Stimulated activated CD4-positive, alpha-beta T cell treated with anti-CD3 and anti-CD28 coated beads, Interleukin-15, amount 100 ng/mL, for 24 hours (primary cell): Measurements from ENCODE around the gene CA10.

Experiments used
- DNase-seq: peaks from one replicate; pipeline ENCODE4 v3.0.0-alpha.2; 2020

CA10 gene

GRCh38 chr17:51668963-51669246 lies 489.6 kb downstream of the CA10 start:
- no peak for DNase-seq

- no peak for DNase-seq
Observed at GRCh38 chr17:51668155-51668962, 490.2 kb downstream of the CA10 start.

DNA sequence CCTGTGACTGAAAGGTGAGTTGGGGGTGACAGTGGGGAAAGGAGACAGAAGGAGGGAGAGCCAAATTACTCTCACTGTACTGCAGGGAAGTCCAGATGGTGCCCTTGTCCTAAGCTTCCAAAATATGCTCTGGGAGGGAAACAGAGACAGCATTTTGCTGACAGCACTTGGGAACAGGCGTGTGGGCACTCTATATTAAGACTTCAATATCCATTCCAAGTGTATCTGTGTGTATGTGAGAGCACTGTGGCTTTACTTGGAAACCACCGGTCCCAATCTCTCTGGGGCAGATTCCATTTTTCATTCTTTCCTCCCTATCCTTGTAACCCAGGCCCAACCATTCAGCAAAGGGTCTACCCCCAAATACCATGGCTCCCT lies 490.8 kb downstream of the CA10 start:
- DNase-seq = no peak

GRCh38 chr17:51666971-51667705 lies 491.4 kb downstream of the CA10 start:
- no peak for DNase-seq

DNA sequence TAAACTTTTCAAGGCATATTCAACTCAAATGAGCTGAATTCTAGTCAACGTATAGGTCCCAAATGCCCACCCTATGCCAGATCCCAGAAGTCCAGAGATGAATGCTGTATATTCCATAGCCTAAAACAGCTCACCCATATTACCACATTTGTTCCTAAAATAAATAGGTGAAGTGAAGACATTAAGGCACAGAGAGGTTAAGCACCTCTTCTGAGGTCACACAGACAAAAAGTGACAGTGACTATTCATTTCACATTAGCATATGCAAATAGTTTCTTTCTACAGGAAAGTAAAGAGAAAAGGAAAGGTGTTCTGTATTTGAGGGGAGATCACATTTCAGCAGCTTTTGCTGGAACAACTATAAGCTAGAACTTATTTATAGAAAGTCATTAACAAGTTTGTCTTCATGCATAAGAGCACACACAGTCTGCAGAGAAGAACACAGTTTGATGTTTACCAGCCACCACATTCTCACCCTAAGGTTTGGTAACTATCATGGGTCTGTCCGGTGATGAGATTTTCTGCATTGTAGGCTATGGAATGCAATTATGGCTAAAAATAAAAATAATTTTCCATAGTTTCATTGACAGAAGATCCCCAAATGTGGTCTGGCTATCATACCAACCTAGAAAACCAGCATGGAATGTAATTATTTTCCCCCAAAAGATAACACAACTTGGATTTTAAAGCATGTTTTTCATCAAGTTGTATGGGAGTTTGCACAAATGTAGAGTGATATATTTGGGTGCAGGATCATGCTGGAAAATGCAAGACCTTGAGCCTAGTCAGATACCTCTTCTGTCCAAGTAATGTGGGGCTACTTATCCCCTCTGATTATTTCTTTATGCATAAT lies 496.1 kb downstream of the CA10 start:
- no peak for DNase-seq

DNA sequence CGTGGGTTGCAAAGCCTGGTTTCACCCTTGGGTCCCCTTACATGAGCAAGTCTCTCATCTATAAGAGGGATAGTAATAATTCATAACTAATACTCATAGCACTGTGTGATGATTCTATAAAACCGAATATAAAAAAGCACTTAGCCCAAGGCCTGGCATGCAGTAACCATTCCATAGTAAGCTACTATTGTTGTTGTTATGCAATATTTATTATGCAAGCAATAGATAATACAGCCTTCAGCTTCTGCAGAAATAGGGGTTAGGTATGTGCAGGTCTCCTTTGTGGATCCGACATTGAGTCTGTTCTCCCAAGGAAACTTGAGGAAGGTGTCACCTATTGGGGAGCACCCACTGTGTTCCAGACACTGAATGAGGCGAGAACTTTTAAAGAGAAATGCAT lies 497.1 kb downstream of the CA10 start:
- DNase-seq = no peak

GRCh38 chr17:51660266-51660665 lies 498.2 kb downstream of the CA10 start:
- DNase-seq = no peak

- no peak for DNase-seq
Observed at GRCh38 chr17:51657224-51657623, 501.3 kb downstream of the CA10 start.

GRCh38 chr17:51653878-51654277 lies 504.6 kb downstream of the CA10 start:
- no peak for DNase-seq

DNA sequence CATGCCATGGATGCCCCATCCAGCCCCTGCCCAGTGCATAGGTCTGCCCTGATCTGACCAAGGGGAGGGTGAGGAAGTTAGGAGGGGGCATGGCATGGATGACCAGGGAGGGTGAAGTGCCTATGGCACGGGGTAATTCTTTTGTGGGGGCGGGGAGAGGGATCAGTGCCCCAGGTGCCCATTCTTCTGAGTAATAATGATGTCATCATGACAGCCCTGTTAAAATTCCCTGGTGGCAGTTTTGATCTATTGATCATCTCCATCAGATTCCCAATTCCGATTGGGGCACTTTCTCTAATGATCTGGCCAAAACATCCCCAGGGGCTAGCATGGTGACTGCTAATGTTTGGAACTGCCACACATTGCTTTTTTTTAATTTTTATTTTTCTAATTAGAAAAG lies 506.0 kb downstream of the CA10 start:
- no peak for DNase-seq

DNA sequence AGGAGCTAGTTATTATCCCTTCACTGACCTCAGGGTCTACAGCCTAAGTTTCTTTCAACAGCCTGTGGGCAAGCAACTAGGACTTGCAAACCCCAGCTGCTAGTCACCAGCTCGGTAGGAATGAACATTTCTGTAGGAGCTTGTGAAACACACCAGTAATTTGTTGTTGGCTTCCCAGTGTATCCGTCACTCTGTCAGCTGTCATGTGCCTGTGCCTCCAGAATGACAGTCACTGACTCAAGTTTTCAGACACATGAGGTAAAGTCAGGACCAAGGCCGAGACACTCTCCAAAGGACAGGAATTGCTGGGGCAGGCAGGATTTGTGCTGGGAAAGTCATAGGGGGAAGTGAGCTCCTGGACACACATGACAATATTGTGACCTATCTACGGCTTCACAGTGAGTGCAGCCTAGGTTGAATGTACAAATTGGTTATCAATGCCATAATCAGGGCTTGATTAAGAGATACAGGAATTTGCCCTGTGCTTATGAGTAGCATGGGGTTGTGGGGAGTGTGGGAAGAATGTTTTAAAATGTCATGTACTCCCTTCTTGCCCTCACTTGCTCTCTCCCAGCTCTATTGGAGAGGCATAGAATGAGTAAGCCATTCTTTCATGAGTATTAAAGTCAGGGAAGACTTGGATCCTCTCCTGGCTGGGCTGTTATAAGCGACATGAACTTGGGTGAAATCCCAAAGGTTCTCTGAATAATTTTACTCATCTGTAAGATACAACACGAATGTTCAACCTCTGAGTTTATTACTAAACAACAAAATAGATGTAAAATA lies 506.8 kb downstream of the CA10 start:
- DNase-seq = no peak

- DNase-seq = no peak
Observed at GRCh38 chr17:51650772-51651171, 507.7 kb downstream of the CA10 start.

DNA sequence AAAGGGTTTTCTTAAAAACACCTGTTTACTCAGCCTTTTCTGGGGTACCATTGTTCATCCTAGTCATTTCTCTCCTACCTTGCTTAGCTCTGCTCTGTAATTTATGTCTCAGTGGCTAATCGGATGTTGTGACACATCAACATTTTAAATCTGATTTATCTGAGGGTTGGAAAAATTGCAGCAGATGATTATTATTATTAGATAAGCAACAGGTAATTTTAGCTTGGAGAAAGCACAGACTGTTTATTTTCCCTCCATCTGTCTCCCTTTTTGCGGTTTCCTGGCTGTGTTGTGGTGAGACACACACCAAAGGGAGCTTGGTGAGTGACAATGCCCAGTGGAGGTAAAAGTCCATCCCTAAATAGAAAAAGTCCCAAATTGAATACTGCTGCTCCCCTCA lies 508.3 kb downstream of the CA10 start:
- no peak for DNase-seq

GRCh38 chr17:51647826-51648225 lies 510.7 kb downstream of the CA10 start:
- no peak for DNase-seq

DNA sequence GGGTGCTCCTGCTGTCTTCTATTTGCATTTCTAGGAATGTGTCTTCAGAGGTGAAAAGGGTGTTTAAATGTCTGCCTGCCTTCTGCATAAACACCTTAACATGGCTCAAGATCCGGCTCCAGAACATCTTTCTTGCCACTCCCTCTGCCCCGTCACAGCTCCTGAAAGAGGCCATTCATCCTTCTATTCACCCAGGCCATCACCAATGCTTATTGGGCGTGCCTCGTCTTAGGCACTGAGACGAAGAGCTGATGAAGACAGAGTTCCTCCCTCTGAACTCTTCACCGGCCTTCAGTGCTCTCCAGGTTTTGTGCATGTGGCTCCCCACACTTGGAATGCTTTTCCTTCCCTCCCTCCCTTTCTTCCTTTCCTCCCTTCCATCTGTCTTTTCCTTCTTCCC lies 511.4 kb downstream of the CA10 start:
- DNase-seq = no peak

GRCh38 chr17:51646539-51646938 lies 512.0 kb downstream of the CA10 start:
- no peak for DNase-seq

- DNase-seq = no peak
Observed at GRCh38 chr17:51645056-51645455, 513.5 kb downstream of the CA10 start.

DNA sequence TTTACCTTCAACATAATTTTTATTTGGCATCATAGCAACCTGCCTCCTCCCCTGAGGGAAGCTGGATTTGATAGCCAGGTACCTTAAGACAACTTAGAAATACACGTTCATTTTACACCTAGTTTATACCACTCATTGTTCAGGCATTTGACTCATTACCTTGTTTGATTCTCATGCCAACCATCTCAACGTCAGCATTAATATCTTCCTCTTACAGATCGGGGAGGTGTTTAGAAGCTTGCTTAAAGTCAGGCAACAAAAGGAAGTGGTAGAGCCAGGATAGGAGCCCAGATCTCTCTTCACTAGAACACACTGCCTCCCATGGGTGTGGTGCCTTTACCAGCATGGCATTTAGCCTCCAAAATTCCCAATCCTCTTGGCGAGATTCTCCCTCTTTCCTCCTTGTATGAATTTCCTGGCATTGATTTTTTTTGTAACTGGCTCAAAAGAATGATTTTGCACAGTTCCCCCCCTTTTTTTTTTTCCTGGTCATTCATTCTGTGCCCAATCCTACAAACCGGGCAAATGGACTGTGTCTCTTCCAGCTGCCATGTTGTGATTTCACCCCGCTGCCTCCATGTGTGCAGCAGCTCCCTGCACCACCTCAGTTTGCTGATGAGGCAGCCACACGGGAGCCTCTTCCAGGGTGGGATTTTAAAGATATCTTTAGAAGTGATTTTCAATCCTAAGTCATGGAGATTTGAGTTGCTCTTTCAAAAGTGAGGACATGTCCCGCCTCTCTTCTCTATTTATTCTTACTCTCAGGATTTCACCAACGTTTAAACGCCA lies 514.6 kb downstream of the CA10 start:
- DNase-seq = no peak

DNA sequence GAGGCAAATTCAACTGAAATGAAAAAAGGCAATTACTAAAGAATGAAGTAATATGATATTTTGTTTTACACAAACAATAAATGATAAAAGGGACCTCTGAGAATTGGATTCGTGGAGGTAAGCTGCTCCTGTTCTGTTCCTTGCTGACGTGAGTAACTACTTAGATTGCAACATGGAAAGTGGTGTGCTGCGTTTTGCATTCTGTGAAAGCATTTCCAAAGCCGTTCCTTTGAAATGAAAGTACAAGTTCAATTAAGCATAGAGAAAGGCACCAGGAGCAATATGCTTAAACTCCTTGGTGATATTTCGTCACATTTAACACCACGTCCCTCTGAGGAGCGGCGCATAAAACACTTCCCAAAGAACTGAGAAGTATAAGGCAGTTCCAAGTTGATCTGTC lies 516.5 kb downstream of the CA10 start:
- DNase-seq = no peak

DNA sequence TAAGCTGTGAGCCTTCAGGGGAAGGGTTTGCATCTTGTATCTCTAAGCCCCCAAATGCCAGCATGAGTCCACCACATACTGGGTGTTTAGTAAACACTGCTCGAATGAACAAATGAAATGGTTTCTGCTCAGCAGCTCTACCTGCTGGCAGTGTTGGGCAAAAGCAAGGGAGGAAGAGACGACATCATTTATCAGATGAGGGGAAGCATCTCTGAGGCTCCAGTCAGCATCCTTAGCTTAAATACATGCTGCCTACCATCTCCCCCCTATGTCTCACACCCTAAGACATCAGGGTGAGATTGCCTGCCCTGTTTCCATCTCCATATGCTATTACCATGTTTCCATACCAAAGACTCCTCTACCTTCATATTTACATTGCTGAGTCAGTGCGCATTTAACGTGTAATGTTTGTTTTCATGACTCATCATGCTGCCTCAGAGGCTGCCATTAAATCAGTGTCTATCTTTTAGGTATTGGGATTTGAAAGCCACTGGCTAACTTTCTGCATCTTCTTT lies 518.3 kb downstream of the CA10 start:
- DNase-seq = peak; percentile 20

- no peak for DNase-seq
Observed at GRCh38 chr17:51638971-51639370, 519.5 kb downstream of the CA10 start.

DNA sequence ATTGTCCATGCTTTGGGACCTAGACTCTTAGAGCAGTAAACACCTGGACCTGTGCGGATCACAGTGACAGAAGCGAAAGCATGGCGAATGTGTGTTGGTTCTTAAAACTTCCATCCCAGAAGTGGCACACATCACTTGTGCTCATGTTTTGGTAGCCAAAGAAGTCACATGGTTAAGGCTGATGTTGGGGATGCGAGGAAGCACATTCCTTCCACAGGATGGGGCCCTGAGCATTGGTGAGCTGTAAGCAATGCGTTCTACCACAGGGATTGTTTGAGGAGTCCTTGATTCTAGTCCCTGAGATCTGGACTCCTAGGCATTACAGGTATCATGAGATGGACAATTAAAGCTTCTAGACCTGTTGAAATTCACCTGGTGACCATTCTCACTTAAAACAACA lies 522.2 kb downstream of the CA10 start:
- no peak for DNase-seq
